Measurements from ENCODE around the gene EFCAB13. TPM values are rescaled to one million over a fixed set of nuclear protein-coding genes. Genes with fewer than 3 reads are reported as not detected.

EFCAB13 gene, protein sequence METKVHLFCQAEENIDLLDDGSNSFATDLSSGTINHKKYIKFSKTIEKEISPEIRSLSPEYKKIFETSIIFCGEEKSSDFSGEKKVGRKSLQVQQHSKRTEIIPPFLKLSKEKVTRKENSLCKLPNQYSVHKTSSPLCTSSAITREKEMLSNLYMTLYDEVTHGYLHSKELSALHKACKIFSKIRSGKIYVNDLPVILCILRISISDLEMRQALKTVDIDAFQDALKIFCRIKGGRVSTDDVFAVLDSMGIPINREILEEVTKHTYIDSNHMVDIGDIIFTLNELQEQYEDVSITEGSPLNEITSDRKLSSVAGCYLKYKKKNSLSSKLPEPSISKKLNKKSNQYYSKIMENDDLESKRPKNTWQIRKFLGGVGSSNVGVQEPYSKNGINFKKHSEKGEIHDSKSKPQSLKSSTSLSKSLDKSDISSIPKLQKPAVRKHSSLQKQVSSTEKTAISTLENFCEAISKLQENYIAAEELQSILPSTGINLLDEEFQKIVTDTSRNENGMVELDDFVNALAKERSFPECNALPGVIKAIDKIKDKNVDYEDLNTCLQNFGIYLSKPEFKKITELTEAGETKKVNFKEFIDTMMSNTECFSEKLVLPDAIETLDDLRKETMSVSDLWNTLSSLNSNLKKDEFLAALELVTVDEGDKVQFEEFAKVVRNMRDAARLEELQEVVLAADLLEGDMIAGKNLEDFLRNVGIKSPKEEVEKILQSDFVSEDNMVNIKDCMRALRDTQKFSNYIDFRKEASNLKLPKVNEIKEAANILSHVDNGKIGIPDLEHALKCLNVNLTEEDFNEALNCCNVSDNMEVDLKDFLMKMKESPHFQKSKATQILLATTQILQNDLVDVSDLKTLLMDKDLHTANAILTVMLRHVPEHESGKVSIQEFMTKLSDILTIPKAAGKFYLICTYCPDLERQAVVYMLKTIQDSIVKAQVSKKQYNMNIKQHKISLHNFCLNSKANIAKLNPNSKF
- total RNA-seq, result 1 to 10 TPM; 4.3 to 8.9 TPM
- polyA plus RNA-seq (2013, experiment 1 of 2), result 0.89 TPM
- 0.99 TPM for polyA plus RNA-seq (2013, experiment 2 of 2)
- long read RNA-seq, experiment 1, result 0 reads
- long read RNA-seq, experiment 2, partial matches to known transcripts, result 1 of 3 reads
- long read RNA-seq, experiment 2, other reads (novel, unspliced or antisense), result 2 of 3 reads
- long read RNA-seq, experiment 3, partial matches to known transcripts, result 0 of 8 reads
- long read RNA-seq, experiment 3, other reads (novel, unspliced or antisense), result 8 of 8 reads
- long read RNA-seq, experiment 4, partial matches to known transcripts, result 0 of 1 reads
- long read RNA-seq, experiment 4, other reads (novel, unspliced or antisense), result 1 of 1 reads

DNA sequence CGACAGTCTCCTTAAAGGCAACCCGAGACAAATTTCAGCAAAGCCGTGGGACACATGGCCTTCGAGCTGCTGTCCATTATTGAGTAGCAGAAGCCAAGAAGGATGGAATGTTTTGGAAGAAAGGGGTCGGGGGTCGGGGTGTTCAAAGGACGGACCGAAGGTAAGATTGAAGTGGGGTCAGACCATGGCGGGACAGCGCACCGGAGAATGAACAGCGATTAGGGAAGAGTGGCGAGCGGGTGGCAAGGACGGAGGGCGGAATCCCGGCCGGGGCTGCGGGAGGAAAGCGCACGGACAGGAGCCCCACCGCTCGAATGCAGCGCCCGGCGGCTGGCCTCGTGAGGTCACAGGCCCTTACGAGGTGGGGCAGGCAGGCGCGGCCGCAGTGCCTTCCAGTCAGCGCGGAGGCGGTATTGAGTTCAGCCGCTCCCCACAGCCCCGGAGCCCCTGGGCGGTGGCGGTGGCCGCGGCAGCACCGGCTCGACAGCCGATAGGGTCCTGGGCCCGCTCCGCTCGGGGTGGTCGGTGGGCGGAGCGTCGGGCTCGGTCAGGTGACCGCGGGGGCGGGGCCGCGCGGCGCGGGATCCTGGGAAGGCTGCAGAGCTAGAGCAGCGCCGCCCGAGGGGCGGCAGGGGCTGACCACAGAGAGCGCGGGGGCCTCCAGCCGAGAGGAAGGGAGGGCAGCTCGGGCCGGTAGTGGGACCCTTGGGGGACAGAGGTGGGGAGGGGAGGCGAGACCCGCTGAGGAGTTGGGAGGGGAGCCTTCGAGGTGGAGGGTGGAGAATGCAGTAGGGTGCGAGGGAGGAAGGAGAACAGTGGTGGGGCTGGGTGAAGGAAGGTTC lies at the start of gene EFCAB13:
Gene EFCAB13 (plus strand): TSS at position 574 of the 842 bp plus-strand sequence. CDS start 4,399 bp downstream, outside the sequence.
- peaks cover 16% of the 10 kb centered on the region for H3K9me3 ChIP-seq (ENCODE audit: control insufficient read depth, low read length)
- no peaks in the 10 kb centered on the region for H3K27me3 ChIP-seq (ENCODE audit: control insufficient read depth, insufficient read depth, low read length, poor library complexity, severe bottlenecking)
- H3K4me1 ChIP-seq (ENCODE audit: control insufficient read depth, insufficient read depth, low read length), result no peaks in the 10 kb centered on the region
- H3K9me3 Mint-ChIP-seq, result peaks cover 9% of the 10 kb centered on the region
- DNase-seq, result peak; percentile 98
- WGBS, 2 experiments (ENCODE audit: insufficient coverage in 1 of 2, insufficient read length in 1 of 2), result 8 to 12% methylated on average over 30 to 72 of the region's 72 CpGs
- TF ChIP-seq, protein P1, sequence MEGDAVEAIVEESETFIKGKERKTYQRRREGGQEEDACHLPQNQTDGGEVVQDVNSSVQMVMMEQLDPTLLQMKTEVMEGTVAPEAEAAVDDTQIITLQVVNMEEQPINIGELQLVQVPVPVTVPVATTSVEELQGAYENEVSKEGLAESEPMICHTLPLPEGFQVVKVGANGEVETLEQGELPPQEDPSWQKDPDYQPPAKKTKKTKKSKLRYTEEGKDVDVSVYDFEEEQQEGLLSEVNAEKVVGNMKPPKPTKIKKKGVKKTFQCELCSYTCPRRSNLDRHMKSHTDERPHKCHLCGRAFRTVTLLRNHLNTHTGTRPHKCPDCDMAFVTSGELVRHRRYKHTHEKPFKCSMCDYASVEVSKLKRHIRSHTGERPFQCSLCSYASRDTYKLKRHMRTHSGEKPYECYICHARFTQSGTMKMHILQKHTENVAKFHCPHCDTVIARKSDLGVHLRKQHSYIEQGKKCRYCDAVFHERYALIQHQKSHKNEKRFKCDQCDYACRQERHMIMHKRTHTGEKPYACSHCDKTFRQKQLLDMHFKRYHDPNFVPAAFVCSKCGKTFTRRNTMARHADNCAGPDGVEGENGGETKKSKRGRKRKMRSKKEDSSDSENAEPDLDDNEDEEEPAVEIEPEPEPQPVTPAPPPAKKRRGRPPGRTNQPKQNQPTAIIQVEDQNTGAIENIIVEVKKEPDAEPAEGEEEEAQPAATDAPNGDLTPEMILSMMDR (conservative IDR thresholded peaks at IDR 0.05), result peak; percentile 65
- H3K9ac ChIP-seq (ENCODE audit: extremely low read depth, low read length, poor library complexity, severe bottlenecking), result no peak within 1 kb of the TSS
- peaks cover 25% of the 10 kb centered on the region for H3K27me3 Mint-ChIP-seq (ENCODE audit: insufficient read depth)
- peak within 1 kb of the TSS; percentile 74 for H3K4me3 Mint-ChIP-seq
- H3K4me1 Mint-ChIP-seq, result peaks cover 5% of the 10 kb centered on the region
- no peak within 1 kb of the TSS for H3K27ac ChIP-seq (ENCODE audit: low read depth, low read length)
- no peaks in the 10 kb centered on the region for H3K36me3 ChIP-seq (ENCODE audit: control insufficient read depth, insufficient read depth, low read length)
- no peaks in the 10 kb centered on the region for H3K36me3 Mint-ChIP-seq (ENCODE audit: low read depth)
- peak within 1 kb of the TSS; percentile 99 for H3K27ac Mint-ChIP-seq
- peak within 1 kb of the TSS; percentile 74 for H3K4me3 ChIP-seq (ENCODE audit: low read length)

DNA sequence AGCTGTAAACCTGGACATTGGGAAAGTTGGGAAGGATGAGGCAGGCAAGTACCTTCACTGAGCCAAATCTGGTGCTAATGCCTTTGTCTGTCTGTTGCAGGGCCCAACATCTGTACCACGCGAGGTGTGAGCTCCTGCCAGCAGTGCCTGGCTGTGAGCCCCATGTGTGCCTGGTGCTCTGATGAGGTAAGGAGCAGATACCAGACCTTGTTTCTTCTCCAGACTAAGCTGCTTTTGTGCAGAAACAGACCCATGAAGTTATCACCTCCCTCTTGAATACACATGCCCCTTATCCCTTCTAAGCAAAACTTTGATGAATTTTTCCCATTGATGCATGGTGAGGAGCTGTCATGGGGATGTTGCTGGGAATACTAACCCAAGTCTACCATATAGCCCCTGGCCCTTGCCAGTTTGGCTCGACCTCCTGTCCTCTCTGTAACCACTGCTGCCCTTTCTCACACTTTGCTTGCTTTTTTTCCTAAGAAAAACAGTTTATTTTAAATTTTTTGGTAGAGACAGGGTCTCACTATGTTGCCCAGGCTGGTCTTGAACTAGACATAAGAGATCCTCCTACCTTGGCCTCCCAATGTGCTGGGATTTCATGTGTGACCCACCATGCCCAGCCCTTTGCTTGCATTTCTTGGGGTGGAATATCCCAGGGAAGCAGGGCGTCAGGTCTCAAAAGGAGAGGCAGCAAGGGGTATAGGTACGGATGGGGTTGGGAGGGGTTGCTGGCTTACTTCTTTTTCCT lies 49.3 kb upstream of the EFCAB13 start:
- Histone ChIP-seq H3K36me3 (ENCODE audit: control insufficient read depth, insufficient read depth, low read length) (no peaks in the 10 kb centered on the region), H3K9me3 (ENCODE audit: control insufficient read depth, low read length) (no peaks in the 10 kb centered on the region), H3K27ac (ENCODE audit: low read depth, low read length) (no peak overlapping the region), H3K4me3 (ENCODE audit: low read length) (no peak overlapping the region), H3K27me3 (ENCODE audit: control insufficient read depth, insufficient read depth, low read length, poor library complexity, severe bottlenecking) (no peaks in the 10 kb centered on the region), H3K9ac (ENCODE audit: extremely low read depth, low read length, poor library complexity, severe bottlenecking) (no peak overlapping the region), H3K4me1 (ENCODE audit: control insufficient read depth, insufficient read depth, low read length) (peaks cover 9% of the 10 kb centered on the region)
- Mint-ChIP-seq H3K36me3 (ENCODE audit: low read depth) (no peaks in the 10 kb centered on the region), H3K4me1 (peaks cover 37% of the 10 kb centered on the region), H3K27me3 (ENCODE audit: insufficient read depth) (no peaks in the 10 kb centered on the region), H3K27ac (peak overlapping the region; percentile 90), H3K9me3 (peaks cover 1% of the 10 kb centered on the region), H3K4me3 (no peak overlapping the region)
- DNase-seq, result no peak
- WGBS, 2 experiments (ENCODE audit: insufficient coverage in 1 of 2, insufficient read length in 1 of 2), result 90 to 93% methylated on average over 3 to 5 of the region's 5 CpGs
- TF ChIP-seq, protein P1 (conservative IDR thresholded peaks at IDR 0.05), result no peak
